Right lobe of liver (tissue), 6 donors: ENCODE results near the gene BCL6. TPM values are rescaled to one million over a fixed set of nuclear protein-coding genes. Genes with fewer than 3 reads are reported as not detected.
A peak's percentile ranks its signal among the peaks of the same experiment; 100 is the strongest.

Experiments
- ATAC-seq, 4 donors: fragments of 200-7000 bp; cut with Tn5 transposase; one replicate each; pipeline ENCODE4 v1.9.1; 2020; ENCODE audit warnings: mild to moderate bottlenecking in 4 of 4, moderate library complexity in 4 of 4
- DNase-seq, 3 donors: peaks; one replicate each; pipeline ENCODE4 v3.0.0-alpha.2; 2020
- H3K27ac ChIP-seq, 3 donors: fragments of 200-600 bp; one replicate each; pipeline ENCODE4 v1.8.0; 2022
- H3K27me3 ChIP-seq, 2 donors: fragments of 200-600 bp; one replicate each; pipeline ENCODE4 v1.8.0; 2022
- H3K36me3 ChIP-seq, 4 donors: fragments of 200-600 bp; sonication (generic) in 1 of 4; one replicate each; pipeline versions ENCODE4 v1.5.1 to v1.8.0; 2017 to 2022; ENCODE audit warnings: control low read depth in 1 of 4
- H3K4me1 ChIP-seq, 4 donors: fragments of 200-600 bp; sonication (generic) in 1 of 4; one replicate each; pipeline versions ENCODE4 v1.5.1 to v1.8.0; 2017 to 2022; ENCODE audit warnings: control low read depth in 1 of 4
- H3K4me3 ChIP-seq, 3 donors: fragments of 200-600 bp; one replicate each; pipeline ENCODE4 v1.8.0; 2022
- H3K9me3 ChIP-seq, 4 donors: fragments of 200-600 bp; sonication (generic) in 1 of 4; one replicate each; pipeline versions ENCODE4 v1.5.1 to v1.8.0; 2017 to 2022; ENCODE audit warnings: control low read depth in 1 of 4
- CTCF ChIP-seq, 4 donors: fragments of 200-600 bp in 3 of 4; fragments of 450-650 bp in 1 of 4; IDR thresholded peaks; one replicate each; pipeline versions ENCODE4 v1.5.1 to v1.8.0; 2016 to 2022; ENCODE audit warnings: antibody characterized with exemption in 4 of 4, mild to moderate bottlenecking in 2 of 4
- POLR2A ChIP-seq: fragments of 450-650 bp; IDR thresholded peaks from one replicate; pipeline ENCODE4 v1.6.1; 2017; ENCODE audit warnings: antibody characterized with exemption, mild to moderate bottlenecking
- whole genome bisulfite sequencing: methylation state at CpG from one replicate; pipeline ENCODE4 v1.1.6; 2018; ENCODE audit warnings: low coverage, low lambda C conversion rate; ENCODE audit not compliant: insufficient coverage; ENCODE audit errors: missing lambda C conversion rate; 5-methylcytosine and 5-hydroxymethylcytosine counted together
- intact Hi-C, 2 donors: fragments of 100-400 bp; cut with DNase I; formaldehyde crosslinking; loops; one replicate each; pipeline versions ENCODE4 v1.11.2 to v1.14.1; 2022
- total RNA-seq, 6 experiments: library from RNA; depleted of rRNA in 2 of 6; stranded (reverse); fragments of >200 nt in 2 of 6; fragmentation: NEBNext Ultra II Directional in 3 of 6; extraction: Animal tissue kit (Norgen Biotek cat#: 25700) in 3 of 6; gene quantifications; one replicate each; pipeline versions ENCODE4 v1.1.0 to v1.2.4, GENCODE V29; 2016 to 2023
- donor health status: DM: no; HTN: yes; CAD: no.
- donor health status: DM: no; HTN: no; CAD: no.
- donor health status: DM: no; HTN: no; CAD: no.
- donor health status: DM: no; HTN: yes; CAD: no.
- donor health status: DM: no; HTN: yes; CAD: no.

BCL6 gene
- total RNA-seq, 6 experiments from 2014 or later, result 29.1 to 67.5 (median 41.8) TPM

- DNase-seq, result peak; percentile 52 to 77 (median 70)
- WGBS, result 18% methylated on average over 5 of the region's 6 CpGs
Observed at GRCh38 chr3:187719628-187720336, 25.5 kb downstream of the BCL6 start.

GRCh38 chr3:187718802-187719201, 26.5 kb downstream of the BCL6 start:
- no peaks in the 10 kb centered on the region for H3K9me3 ChIP-seq
- no peak for TF ChIP-seq POLR2A
- no peak for TF ChIP-seq CTCF (IDR thresholded peaks at IDR 0.05)
- intact Hi-C loops, result no loop called here
- ATAC-seq (no peak), DNase-seq (no peak)
- H3K4me3 ChIP-seq, result no peak overlapping the region
- peaks cover 0 to 39% (median 12%) of the 10 kb centered on the region in 4 donors for H3K4me1 ChIP-seq
- WGBS, result 87% methylated on average over 5 of the region's 5 CpGs
- H3K27ac ChIP-seq, result no peak overlapping the region
- no peaks in the 10 kb centered on the region for H3K27me3 ChIP-seq
- peaks cover 0 to 29% (median 13%) of the 10 kb centered on the region in 4 donors for H3K36me3 ChIP-seq

More at GRCh38 chr3:187719628-187720336, 25.5 kb downstream of the BCL6 start:
- Histone ChIP-seq H3K36me3 (peaks cover 0 to 39% (median 18%) of the 10 kb centered on the region in 4 donors), H3K4me1 (peaks cover 0 to 33% (median 12%) of the 10 kb centered on the region in 4 donors), H3K27ac (peak overlapping the region in 2 of 3 donors; percentile 33 to 55), H3K9me3 (no peaks in the 10 kb centered on the region), H3K4me3 (no peak overlapping the region), H3K27me3 (no peaks in the 10 kb centered on the region)
- intact Hi-C loops, result no loop called here
- no peak for TF ChIP-seq POLR2A
- TF ChIP-seq CTCF (IDR thresholded peaks at IDR 0.05), result no peak
- ATAC-seq, result peak; percentile 67 to 86 (median 78)

GRCh38 chr3:187717572-187717971, 27.7 kb downstream of the BCL6 start:
- Histone ChIP-seq H3K4me1 (peaks cover 0 to 40% (median 12%) of the 10 kb centered on the region in 4 donors), H3K4me3 (no peak overlapping the region), H3K27me3 (no peaks in the 10 kb centered on the region), H3K9me3 (no peaks in the 10 kb centered on the region), H3K36me3 (peaks cover 0 to 17% (median 6%) of the 10 kb centered on the region in 4 donors), H3K27ac (no peak overlapping the region)
- 53% methylated on average over 1 of the region's 1 CpG for WGBS
- TF ChIP-seq CTCF (IDR thresholded peaks at IDR 0.05) (no peak), POLR2A (no peak)
- intact Hi-C loops, result no loop called here
- no peak for DNase-seq
- no peak for ATAC-seq

- peak in 1 of 3 donors; percentile 77 for DNase-seq
- Histone ChIP-seq H3K4me1 (peaks cover 0 to 15% (median 4%) of the 10 kb centered on the region in 4 donors), H3K36me3 (no peaks in the 10 kb centered on the region), H3K27me3 (no peaks in the 10 kb centered on the region), H3K27ac (no peak overlapping the region), H3K4me3 (no peak overlapping the region), H3K9me3 (no peaks in the 10 kb centered on the region)
- WGBS, result 14% methylated on average over 4 of the region's 4 CpGs
- ATAC-seq, result peak; percentile 93 to 96 (median 94)
- intact Hi-C loops, result no loop called here
- TF ChIP-seq POLR2A, result no peak
- peak; percentile 94 to 95 (median 94) for TF ChIP-seq CTCF (IDR thresholded peaks at IDR 0.05)
Observed at GRCh38 chr3:187714404-187714979, 30.8 kb downstream of the BCL6 start.
